GM12865 (cell line): ENCODE measurements around the gene C1orf216.

Experiments
- DNase-seq: peaks from one replicate; pipeline ENCODE4 v3.0.0; 2010; ENCODE audit warnings: low read depth
- H3K4me3 ChIP-seq: 2 replicates; pipeline ENCODE4 v1.5.1; 2011; ENCODE audit warnings: mild to moderate bottlenecking, low read depth, low read length, control low read depth
- TF ChIP-seq, protein P1 (sequence below): IDR thresholded peaks from 2 replicates; pipeline ENCODE4 v1.5.1; 2011; ENCODE audit warnings: low read length, control low read depth, low read depth, inconsistent platforms; ENCODE audit not compliant: insufficient read depth; ENCODE audit errors: missing control alignments

Gene C1orf216

DNA sequence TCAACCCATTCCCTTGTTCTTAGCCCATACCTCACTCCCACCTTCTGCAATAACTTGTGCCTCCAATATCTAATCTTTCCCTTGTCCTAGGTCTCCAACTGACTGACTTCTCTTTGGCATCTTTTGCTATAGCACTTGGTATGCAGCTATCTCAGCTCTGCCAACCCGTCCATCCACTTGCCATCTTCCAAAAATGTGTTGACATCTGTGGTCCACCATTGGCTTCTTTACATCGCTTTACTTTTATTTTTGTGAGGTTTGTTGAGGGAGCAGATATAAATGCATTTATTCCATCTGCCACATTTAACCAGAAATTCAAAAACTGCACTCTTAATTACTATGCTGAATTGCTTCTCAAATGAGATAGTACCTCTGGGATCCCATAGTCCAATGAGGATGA lies 52.5 kb downstream of the C1orf216 start:
- no peak overlapping the region for H3K4me3 ChIP-seq
- no peak for DNase-seq
- TF ChIP-seq, protein P1, sequence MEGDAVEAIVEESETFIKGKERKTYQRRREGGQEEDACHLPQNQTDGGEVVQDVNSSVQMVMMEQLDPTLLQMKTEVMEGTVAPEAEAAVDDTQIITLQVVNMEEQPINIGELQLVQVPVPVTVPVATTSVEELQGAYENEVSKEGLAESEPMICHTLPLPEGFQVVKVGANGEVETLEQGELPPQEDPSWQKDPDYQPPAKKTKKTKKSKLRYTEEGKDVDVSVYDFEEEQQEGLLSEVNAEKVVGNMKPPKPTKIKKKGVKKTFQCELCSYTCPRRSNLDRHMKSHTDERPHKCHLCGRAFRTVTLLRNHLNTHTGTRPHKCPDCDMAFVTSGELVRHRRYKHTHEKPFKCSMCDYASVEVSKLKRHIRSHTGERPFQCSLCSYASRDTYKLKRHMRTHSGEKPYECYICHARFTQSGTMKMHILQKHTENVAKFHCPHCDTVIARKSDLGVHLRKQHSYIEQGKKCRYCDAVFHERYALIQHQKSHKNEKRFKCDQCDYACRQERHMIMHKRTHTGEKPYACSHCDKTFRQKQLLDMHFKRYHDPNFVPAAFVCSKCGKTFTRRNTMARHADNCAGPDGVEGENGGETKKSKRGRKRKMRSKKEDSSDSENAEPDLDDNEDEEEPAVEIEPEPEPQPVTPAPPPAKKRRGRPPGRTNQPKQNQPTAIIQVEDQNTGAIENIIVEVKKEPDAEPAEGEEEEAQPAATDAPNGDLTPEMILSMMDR: no peak
